Glomerular endothelial cell (primary cell): ENCODE results near the gene CCDC127. TPM values are rescaled to one million over a fixed set of nuclear protein-coding genes. Genes with fewer than 3 reads are reported as not detected.
"Not testable (repeated sequence)": the region's sequence is repeated elsewhere in the genome, so short reads cannot be mapped to it uniquely, and the experiment has no call there.

Source experiments
- DNase-seq: peaks from one replicate; pipeline ENCODE4 v3.0.0-alpha.2; 2011; ENCODE audit warnings: low read depth, low spot score; ENCODE audit errors: extremely low read depth
- total RNA-seq: library from RNA; depleted of rRNA; stranded (reverse); fragments of >200 nt; gene quantifications from 2 replicates; pipeline ENCODE4 v1.2.3, GENCODE V29; 2015

Gene CCDC127
- total RNA-seq, 1 donor from 2014 or later: 6.4 TPM

- no peak for DNase-seq
Observed at GRCh38 chr5:174876-175465, 43.0 kb downstream of the CCDC127 start.

GRCh38 chr5:174291-174600, 43.7 kb downstream of the CCDC127 start:
- DNase-seq: no peak

- no peak for DNase-seq
Observed at GRCh38 chr5:173392-174290, 44.3 kb downstream of the CCDC127 start.

GRCh38 chr5:172841-173251, 45.1 kb downstream of the CCDC127 start:
- DNase-seq: no peak

GRCh38 chr5:172421-172820, 45.5 kb downstream of the CCDC127 start:
- DNase-seq: no peak

- DNase-seq: no peak
Observed at GRCh38 chr5:171801-172331, 46.1 kb downstream of the CCDC127 start.

GRCh38 chr5:170971-171800, 46.8 kb downstream of the CCDC127 start:
- no peak for DNase-seq

- DNase-seq: no peak
Observed at GRCh38 chr5:169728-170094, 48.2 kb downstream of the CCDC127 start.

- no peak for DNase-seq
Observed at GRCh38 chr5:169071-169727, 48.8 kb downstream of the CCDC127 start.

- DNase-seq: peak; percentile 77
Observed at GRCh38 chr5:167982-168660, 49.8 kb downstream of the CCDC127 start.

- DNase-seq: no peak
Observed at GRCh38 chr5:167511-167910, 50.4 kb downstream of the CCDC127 start.

GRCh38 chr5:166441-167372, 51.2 kb downstream of the CCDC127 start:
- no peak for DNase-seq

- not testable (repeated sequence) for DNase-seq
Observed at GRCh38 chr5:164783-165182, 53.2 kb downstream of the CCDC127 start.

- no peak for DNase-seq
Observed at GRCh38 chr5:164244-164643, 53.7 kb downstream of the CCDC127 start.

GRCh38 chr5:163841-164240, 54.1 kb downstream of the CCDC127 start:
- DNase-seq: no peak

- DNase-seq: no peak
Observed at GRCh38 chr5:163338-163620, 54.7 kb downstream of the CCDC127 start.

GRCh38 chr5:162565-163337, 55.2 kb downstream of the CCDC127 start:
- DNase-seq: no peak

- no peak for DNase-seq
Observed at GRCh38 chr5:162190-162564, 55.8 kb downstream of the CCDC127 start.

- DNase-seq: no peak
Observed at GRCh38 chr5:161803-162110, 56.2 kb downstream of the CCDC127 start.
